KMS-11 (cell line): ENCODE results near the gene RGL1.

Experiments
- H2AFZ ChIP-seq: fragments of 200-600 bp; sonication (generic); 2 replicates; pipeline ENCODE4 v1.6.1; 2016; ENCODE audit warnings: antibody characterized with exemption, mixed run types, low read depth
- H3K27ac ChIP-seq: fragments of 200-600 bp; sonication (generic); 2 replicates; pipeline ENCODE4 v1.6.1; 2016; ENCODE audit warnings: mild to moderate bottlenecking, mixed run types
- H3K27me3 ChIP-seq: fragments of 200-600 bp; sonication (generic); 2 replicates; pipeline ENCODE4 v1.6.1; 2017; ENCODE audit warnings: mild to moderate bottlenecking, low read depth, mixed run types, moderate library complexity; ENCODE audit not compliant: insufficient read depth
- H3K36me3 ChIP-seq: fragments of 200-600 bp; sonication (generic); 2 replicates; pipeline ENCODE4 v1.6.1; 2017; ENCODE audit warnings: mild to moderate bottlenecking, mixed run types; ENCODE audit not compliant: insufficient read depth
- H3K4me1 ChIP-seq: fragments of 200-600 bp; sonication (generic); 2 replicates; pipeline ENCODE4 v1.6.1; 2016; ENCODE audit warnings: mild to moderate bottlenecking, low read depth, mixed run types; ENCODE audit not compliant: poor library complexity, severe bottlenecking
- H3K4me2 ChIP-seq: fragments of 200-600 bp; sonication (generic); 2 replicates; pipeline ENCODE4 v1.7.0; 2016; ENCODE audit warnings: mild to moderate bottlenecking, mixed run types
- H3K4me3 ChIP-seq: fragments of 200-600 bp; sonication (generic); IDR thresholded peaks from 2 replicates; pipeline ENCODE4 v1.6.1; 2017; ENCODE audit warnings: low read depth, low read length, mixed read lengths; ENCODE audit not compliant: insufficient read depth
- H3K79me2 ChIP-seq: fragments of 200-600 bp; sonication (generic); 2 replicates; pipeline ENCODE4 v1.6.1; 2016; ENCODE audit warnings: low read depth, mixed run types; ENCODE audit not compliant: insufficient read depth
- H3K9ac ChIP-seq: fragments of 200-600 bp; sonication (generic); 2 replicates; pipeline ENCODE4 v1.6.1; 2016; ENCODE audit warnings: mild to moderate bottlenecking, mixed run types
- H4K20me1 ChIP-seq: fragments of 200-600 bp; sonication (generic); 2 replicates; pipeline ENCODE4 v1.6.1; 2016; ENCODE audit warnings: mild to moderate bottlenecking, mixed run types; ENCODE audit not compliant: insufficient read depth
- TF ChIP-seq, protein P1 (sequence below): fragments of 200-600 bp; sonication (generic); conservative IDR thresholded peaks from 2 replicates; pipeline ENCODE4 v1.6.1; 2017; ENCODE audit warnings: low read depth, mild to moderate bottlenecking, antibody characterized with exemption, low read length, moderate library complexity, mixed read lengths

Gene RGL1

DNA sequence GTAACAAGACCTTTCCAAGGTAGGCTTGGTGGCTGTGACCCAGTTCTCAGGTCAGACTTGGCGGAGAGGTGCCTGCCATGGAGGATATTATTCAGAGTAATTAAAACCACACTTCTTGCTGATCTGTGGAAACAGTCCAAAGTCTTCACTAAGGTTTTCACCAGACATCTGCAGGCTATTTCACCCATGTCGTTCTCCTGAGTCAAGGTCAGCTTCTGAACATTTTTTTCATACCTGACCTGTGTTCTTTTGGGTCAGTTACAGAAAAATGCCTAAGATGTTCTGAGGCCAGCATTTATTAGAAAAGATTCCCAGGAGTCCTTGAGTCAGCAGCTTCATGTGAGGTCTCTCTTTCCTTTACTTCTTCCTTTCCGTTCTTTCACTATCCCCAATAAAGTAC is 54.9 kb downstream of the RGL1 start:
- no peak overlapping the region for H3K4me2 ChIP-seq
- H3K4me3 ChIP-seq, result no peak overlapping the region
- H3K27me3 ChIP-seq, result no peaks in the 10 kb centered on the region
- TF ChIP-seq, protein P1, sequence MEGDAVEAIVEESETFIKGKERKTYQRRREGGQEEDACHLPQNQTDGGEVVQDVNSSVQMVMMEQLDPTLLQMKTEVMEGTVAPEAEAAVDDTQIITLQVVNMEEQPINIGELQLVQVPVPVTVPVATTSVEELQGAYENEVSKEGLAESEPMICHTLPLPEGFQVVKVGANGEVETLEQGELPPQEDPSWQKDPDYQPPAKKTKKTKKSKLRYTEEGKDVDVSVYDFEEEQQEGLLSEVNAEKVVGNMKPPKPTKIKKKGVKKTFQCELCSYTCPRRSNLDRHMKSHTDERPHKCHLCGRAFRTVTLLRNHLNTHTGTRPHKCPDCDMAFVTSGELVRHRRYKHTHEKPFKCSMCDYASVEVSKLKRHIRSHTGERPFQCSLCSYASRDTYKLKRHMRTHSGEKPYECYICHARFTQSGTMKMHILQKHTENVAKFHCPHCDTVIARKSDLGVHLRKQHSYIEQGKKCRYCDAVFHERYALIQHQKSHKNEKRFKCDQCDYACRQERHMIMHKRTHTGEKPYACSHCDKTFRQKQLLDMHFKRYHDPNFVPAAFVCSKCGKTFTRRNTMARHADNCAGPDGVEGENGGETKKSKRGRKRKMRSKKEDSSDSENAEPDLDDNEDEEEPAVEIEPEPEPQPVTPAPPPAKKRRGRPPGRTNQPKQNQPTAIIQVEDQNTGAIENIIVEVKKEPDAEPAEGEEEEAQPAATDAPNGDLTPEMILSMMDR, result no peak
- H4K20me1 ChIP-seq, result no peaks in the 10 kb centered on the region
- H3K9ac ChIP-seq, result no peak overlapping the region
- H3K36me3 ChIP-seq, result no peaks in the 10 kb centered on the region; the same call in 1 of the 2 replicates
- no peak overlapping the region for H3K27ac ChIP-seq
- H2AFZ ChIP-seq, result no peak overlapping the region
- H3K4me1 ChIP-seq, result peaks cover 19% of the 10 kb centered on the region
- peaks cover 10% of the 10 kb centered on the region; the same call in 1 of the 2 replicates for H3K79me2 ChIP-seq

DNA sequence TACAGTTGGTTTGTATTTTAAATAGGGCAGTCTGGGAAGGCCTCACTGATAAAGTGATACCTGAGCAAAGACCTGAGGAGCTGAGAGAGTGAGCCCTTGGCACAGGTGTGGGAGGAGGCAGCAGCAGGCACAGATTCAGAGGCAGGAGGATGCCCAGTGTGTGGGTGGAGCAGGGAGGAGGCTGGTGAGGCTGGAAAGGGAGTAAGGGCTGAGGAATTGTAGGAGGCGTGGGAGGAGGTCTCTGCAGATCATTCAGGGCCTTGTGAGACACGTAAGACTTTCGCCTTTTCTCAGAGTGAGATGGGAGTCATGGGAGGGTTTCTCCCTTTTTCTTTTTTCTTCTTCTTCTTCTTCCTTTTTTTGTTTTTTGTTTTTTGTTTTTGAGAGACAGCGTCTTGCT is 58.0 kb downstream of the RGL1 start:
- Histone ChIP-seq H3K4me1 (peaks cover 23% of the 10 kb centered on the region), H3K9ac (no peak overlapping the region), H3K27me3 (no peaks in the 10 kb centered on the region), H3K27ac (no peak overlapping the region), H3K4me3 (no peak overlapping the region), H4K20me1 (no peaks in the 10 kb centered on the region), H2AFZ (no peak overlapping the region), H3K79me2 (peaks cover 7% of the 10 kb centered on the region; the same call in 1 of the 2 replicates), H3K36me3 (no peaks in the 10 kb centered on the region; the same call in 1 of the 2 replicates), H3K4me2 (no peak overlapping the region)
- TF ChIP-seq, protein P1, result no peak

DNA sequence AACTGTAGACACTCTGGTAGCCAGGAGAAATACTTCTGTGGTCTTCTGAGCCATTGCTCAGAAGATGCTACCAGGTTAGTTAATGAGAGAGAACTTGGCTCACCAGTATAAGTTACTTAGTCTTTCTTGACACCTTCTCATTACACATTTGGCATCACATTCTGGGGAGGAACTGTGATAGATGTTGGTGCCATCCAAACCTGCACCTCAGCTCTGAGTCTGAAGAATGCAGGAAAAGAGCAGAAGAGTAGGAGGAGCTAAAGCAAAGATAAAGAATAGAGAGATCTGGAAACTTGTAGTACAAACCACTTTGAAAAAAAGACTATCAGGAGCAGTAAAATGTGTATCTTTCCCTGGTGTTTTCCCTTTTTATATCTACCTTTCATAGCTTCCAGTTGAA is 58.9 kb downstream of the RGL1 start:
- no peak overlapping the region for H3K4me3 ChIP-seq

DNA sequence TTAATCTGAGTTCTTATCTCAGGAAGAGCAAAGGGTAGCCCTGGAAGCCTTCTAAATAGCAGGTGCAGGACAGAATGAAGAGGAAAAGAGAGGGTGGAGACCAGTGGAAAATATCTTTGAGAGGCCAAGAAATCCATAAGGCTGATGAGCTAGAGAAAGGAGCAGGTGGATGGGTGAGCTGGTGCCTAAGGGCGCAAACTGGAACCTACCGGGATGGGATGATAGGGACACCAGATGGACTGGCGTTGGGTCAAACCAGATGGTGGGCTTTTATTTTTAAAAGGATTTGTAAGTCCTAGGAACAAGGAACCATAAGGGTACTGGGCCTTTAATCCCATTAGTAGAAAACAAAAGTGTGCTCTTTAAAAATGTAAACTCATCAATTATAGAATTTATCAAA is 59.7 kb downstream of the RGL1 start:
- Histone ChIP-seq H3K27ac (no peak overlapping the region), H3K4me3 (no peak overlapping the region), H3K27me3 (no peaks in the 10 kb centered on the region), H3K79me2 (peaks cover 7% of the 10 kb centered on the region; the same call in 1 of the 2 replicates), H2AFZ (no peak overlapping the region), H3K4me1 (peaks cover 28% of the 10 kb centered on the region), H3K4me2 (no peak overlapping the region), H3K36me3 (peaks cover 3% of the 10 kb centered on the region; the same call in 1 of the 2 replicates), H4K20me1 (no peaks in the 10 kb centered on the region), H3K9ac (no peak overlapping the region)
- TF ChIP-seq, protein P1, result no peak

More for the DNA sequence above, 58.9 kb downstream of the RGL1 start:
- Histone ChIP-seq H2AFZ (no peak overlapping the region), H3K4me1 (peaks cover 22% of the 10 kb centered on the region), H3K27me3 (no peaks in the 10 kb centered on the region), H3K79me2 (peaks cover 7% of the 10 kb centered on the region; the same call in 1 of the 2 replicates), H3K9ac (no peak overlapping the region), H3K4me2 (no peak overlapping the region), H4K20me1 (no peaks in the 10 kb centered on the region), H3K36me3 (no peaks in the 10 kb centered on the region; the same call in 1 of the 2 replicates), H3K27ac (no peak overlapping the region)
- TF ChIP-seq, protein P1, result no peak
